ENCODE measurements around the gene GSN. TPM values are rescaled to one million over a fixed set of nuclear protein-coding genes. Genes with fewer than 3 reads are reported as not detected.

GSN gene
- total and polyA plus RNA-seq, 2 of the 8 experiments (the other 6 are each of a cell fraction or from before 2014, with no cell fraction given), result 52.3 to 94.5 TPM

GRCh38 chr9:121358751-121359150 lies 90.8 kb downstream of the GSN start (continued):
- TF ChIP-seq SP1 (IDR thresholded peaks at IDR 0.05; ENCODE audit: low read depth, low read length), result no peak
- TF ChIP-seq BCL11A (IDR thresholded peaks at IDR 0.05; ENCODE audit: low read depth in 2 of 2, low read length in 2 of 2), result no peak

Measured in H1 (cell line).